HL-60/S4 treated with phorbol 12-myristate 13-acetate at 8.2 ng/mL for 4 days and 3 days (cell line): ENCODE measurements around the gene PLCB4.
"Not testable (repeated sequence)": the region's sequence is repeated elsewhere in the genome, so short reads cannot be mapped to it uniquely, and the experiment has no call there.

Experiments
- in situ Hi-C: fragments of 300-500 bp; cut with MboI; formaldehyde crosslinking; loops from 2 replicates; pipeline ENCODE4 v1.15.0; 2022; ENCODE audit warnings: low sequenced_read_pairs

The PLCB4 gene

GRCh38 chr20:9349249-9349648 lies 280.4 kb downstream of the PLCB4 start:
- in situ Hi-C loops = no loop called here

- in situ Hi-C loops = no loop called here
Measured at GRCh38 chr20:9352739-9353138, 283.9 kb downstream of the PLCB4 start.

- in situ Hi-C loops = no loop called here
Measured at GRCh38 chr20:9353180-9353915, 284.5 kb downstream of the PLCB4 start.

GRCh38 chr20:9353916-9354276 lies 285.0 kb downstream of the PLCB4 start:
- in situ Hi-C loops = no loop called here

GRCh38 chr20:9354579-9354978 lies 285.7 kb downstream of the PLCB4 start:
- in situ Hi-C loops = no loop called here

GRCh38 chr20:9358001-9358400 lies 289.1 kb downstream of the PLCB4 start:
- in situ Hi-C loops = no loop called here

GRCh38 chr20:9359561-9360308 lies 290.8 kb downstream of the PLCB4 start:
- in situ Hi-C loops = no loop called here

GRCh38 chr20:9360431-9360830 lies 291.5 kb downstream of the PLCB4 start:
- in situ Hi-C loops = no loop called here

- in situ Hi-C loops = no loop called here
Measured at GRCh38 chr20:9363673-9364072, 294.8 kb downstream of the PLCB4 start.

- in situ Hi-C loops = no loop called here
Measured at GRCh38 chr20:9367328-9367727, 298.4 kb downstream of the PLCB4 start.

GRCh38 chr20:9367746-9368145 lies 298.9 kb downstream of the PLCB4 start:
- in situ Hi-C loops = no loop called here

- in situ Hi-C loops = no loop called here
Measured at GRCh38 chr20:9368893-9369292, 300.0 kb downstream of the PLCB4 start.

- in situ Hi-C loops = no loop called here
Measured at GRCh38 chr20:9369557-9369956, 300.7 kb downstream of the PLCB4 start.

GRCh38 chr20:9374072-9374471 lies 305.2 kb downstream of the PLCB4 start:
- in situ Hi-C loops = no loop called here

- in situ Hi-C loops = no loop called here
Measured at GRCh38 chr20:9374480-9374879, 305.6 kb downstream of the PLCB4 start.

- in situ Hi-C loops = no loop called here
Measured at GRCh38 chr20:9375221-9375681, 306.4 kb downstream of the PLCB4 start.

- in situ Hi-C loops = no loop called here
Measured at GRCh38 chr20:9377007-9377406, 308.1 kb downstream of the PLCB4 start.

- in situ Hi-C loops = not testable (repeated sequence)
Measured at GRCh38 chr20:9385345-9386310, 316.7 kb downstream of the PLCB4 start.

GRCh38 chr20:9388160-9388812 lies 319.4 kb downstream of the PLCB4 start:
- in situ Hi-C loops = no loop called here

- in situ Hi-C loops = no loop called here
Measured at GRCh38 chr20:9388813-9389161, 319.9 kb downstream of the PLCB4 start.

- in situ Hi-C loops = no loop called here
Measured at GRCh38 chr20:9389346-9389745, 320.5 kb downstream of the PLCB4 start.
